Renal cortex interstitium (tissue), 11 donors: ENCODE measurements around the gene SPEM2. TPM values are rescaled to one million over a fixed set of nuclear protein-coding genes. Genes with fewer than 3 reads are reported as not detected.
"Not testable (repeated sequence)": the region's sequence is repeated elsewhere in the genome, so short reads cannot be mapped to it uniquely, and the experiment has no call there.

Experiments used
- DNase-seq, 11 donors: peaks; one replicate each; pipeline ENCODE4 v3.0.0-alpha.2; 2013; ENCODE audit warnings: low read depth in 9 of 11, low spot score in 4 of 11; ENCODE audit errors: extremely low read depth in 1 of 11
- polyA plus RNA-seq, 3 donors: library from polyadenylated mRNA; unstranded; fragments of 120-200 nt; gene quantifications; one replicate each; pipeline ENCODE4 v1.2.1, GENCODE V29; 2013; ENCODE audit not compliant: insufficient read length in 3 of 3

Gene SPEM2
- polyA plus RNA-seq, 3 donors, result not detected

DNA sequence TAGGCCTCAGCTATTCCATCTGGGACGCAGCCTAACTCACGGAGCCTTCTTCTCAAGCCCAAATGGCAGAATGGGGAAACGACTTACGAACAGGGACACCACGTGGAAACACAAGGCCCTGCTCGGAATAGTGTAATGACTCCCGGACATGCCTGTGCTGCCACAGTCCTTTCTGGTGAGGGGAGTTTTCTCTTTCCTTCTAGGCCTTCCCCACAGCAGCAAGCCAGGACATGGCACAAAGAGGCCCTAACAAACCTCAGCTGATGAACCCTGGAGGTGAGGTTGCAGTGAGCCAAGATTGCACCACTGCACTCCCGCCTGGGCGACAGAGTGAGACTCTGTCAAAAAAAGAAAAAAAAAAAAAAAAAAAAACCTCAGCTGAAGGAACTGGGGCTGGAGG lies 38.7 kb downstream of the SPEM2 start:
- no peak for DNase-seq

DNA sequence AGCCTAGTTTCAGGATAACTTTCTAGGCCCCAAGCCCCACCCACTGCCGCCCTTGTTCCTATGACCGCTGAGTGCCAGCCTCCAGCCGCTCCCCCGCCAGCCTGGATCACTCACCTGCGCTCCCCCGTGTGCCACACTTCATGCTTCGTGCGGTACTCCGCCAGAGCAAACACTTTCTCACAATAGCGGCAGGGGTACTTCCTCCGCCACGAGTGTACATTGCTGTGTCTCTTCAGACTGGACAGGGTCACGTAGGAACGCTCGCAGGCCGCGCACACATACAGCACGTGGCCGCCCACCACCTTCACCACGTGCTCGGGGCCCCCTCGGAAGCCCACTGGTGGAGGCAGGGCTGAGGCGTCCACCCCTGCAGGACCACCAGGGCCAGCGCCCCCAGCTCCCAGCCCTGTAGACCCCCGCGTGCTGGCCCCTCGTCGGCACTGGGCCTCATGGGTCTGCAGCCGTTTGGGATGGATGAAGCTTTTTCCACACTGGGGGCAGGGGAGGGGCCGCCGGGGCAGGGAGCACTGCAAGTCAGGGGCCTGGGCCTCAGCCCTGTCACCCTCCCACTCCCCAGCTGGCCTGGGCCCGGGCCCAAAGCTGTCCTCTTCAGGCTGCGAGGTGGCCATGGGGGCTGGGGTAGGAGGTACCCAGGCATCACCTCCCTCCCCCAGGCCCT lies 40.3 kb downstream of the SPEM2 start:
- peak in 1 of 11 donors; percentile 38 for DNase-seq

DNA sequence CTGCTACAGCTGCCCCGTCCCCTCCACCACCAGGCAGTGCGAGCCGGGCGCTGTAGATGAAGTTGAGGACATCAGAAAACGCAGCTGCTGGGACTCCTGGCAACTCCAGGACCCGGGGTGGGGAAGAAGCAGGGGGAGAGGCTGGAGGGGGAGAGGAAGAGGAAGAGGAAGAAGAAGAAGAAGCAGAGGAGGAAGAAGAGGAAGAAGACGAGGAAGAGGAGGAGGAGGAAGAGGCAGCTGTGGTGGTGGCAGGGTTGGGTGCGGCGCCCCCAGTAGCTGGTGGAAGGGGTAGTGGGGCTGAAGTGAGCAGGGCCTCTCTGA lies 40.9 kb downstream of the SPEM2 start:
- no peak for DNase-seq

DNA sequence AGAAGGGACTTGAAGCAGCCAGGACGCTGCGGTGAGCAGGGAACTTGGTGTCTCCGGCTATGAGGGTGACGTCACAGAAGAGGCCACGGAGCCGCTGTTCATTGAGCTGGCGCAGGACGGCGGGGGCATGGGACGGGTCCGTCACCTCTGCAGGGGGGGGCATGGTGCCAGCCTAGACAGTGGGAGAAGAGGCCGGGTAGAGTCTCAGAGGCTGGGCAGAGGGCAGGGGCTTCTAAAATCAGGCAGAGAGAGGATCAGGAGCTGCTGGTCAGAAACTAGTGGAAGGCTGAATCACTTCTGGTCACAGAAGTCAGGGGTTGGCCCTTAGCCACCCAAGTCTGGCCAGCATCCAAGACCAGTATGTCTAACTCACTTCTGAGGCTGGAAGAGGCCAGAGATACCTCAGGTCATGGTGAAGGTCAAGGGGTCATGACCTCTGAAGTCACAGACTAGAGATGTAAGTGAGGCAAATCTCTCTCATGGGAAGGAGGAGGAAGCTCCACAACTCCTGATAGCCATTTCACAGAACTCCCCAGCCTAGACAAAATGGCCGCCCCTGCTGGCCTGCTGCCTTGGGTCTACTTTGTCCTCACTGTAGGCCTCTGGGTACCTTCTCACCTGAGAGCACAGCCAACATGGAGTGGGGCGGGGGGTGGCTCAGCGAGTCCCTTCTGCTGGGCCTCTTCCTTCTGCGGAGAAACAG lies 41.4 kb downstream of the SPEM2 start:
- no peak for DNase-seq

DNA sequence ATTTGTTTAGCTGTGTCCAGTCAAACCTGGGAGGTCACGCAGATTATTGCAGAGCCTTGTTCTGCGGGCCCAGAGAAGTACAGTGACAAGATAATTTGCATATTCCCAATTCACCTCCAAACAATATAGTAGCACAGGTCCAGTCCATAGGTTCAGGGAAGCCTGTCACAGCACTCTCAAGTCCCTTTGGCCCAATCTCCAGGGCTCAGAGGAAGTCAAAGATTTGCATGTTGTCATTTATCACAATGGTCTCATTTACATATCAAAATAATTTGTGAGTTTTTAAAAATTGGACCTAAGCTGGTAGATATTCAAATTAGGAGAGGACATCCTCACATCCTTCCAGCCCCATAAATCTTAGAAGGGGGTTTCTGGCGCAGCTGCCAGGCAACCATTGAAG lies 42.1 kb downstream of the SPEM2 start:
- DNase-seq, result no peak

- DNase-seq, result no peak
Observed at GRCh38 chr17:7468290-7468689, 42.9 kb downstream of the SPEM2 start.

DNA sequence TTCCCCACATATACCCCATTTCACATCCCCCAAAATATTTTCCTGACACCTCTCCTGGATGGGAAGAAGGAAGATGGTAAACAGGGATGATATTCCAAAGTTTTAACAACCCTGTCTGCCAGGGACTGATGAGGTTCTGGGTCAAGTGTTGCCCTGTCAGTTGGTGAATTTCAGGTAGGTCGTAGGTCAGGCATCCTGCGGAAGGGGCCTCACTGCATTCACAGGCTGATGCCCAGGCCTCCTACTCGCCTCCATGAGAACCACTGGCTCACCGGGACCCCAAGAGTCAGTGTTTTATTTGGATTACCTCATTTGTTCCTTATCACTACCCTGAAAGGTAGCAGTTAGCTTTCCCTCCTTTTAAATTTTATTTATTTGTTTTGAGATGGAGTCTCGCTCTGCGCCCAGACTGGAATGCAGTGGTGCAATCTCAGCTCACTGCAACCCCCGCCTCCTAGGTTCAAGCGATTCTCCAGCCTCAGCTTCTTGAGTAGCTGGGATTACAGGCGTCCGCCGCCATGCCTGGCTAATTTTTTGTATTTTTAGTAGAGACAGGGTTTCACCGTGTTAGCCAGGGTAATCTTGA lies 43.5 kb downstream of the SPEM2 start:
- no peak for DNase-seq

- not testable (repeated sequence) for DNase-seq
Observed at GRCh38 chr17:7469843-7470242, 44.4 kb downstream of the SPEM2 start.

DNA sequence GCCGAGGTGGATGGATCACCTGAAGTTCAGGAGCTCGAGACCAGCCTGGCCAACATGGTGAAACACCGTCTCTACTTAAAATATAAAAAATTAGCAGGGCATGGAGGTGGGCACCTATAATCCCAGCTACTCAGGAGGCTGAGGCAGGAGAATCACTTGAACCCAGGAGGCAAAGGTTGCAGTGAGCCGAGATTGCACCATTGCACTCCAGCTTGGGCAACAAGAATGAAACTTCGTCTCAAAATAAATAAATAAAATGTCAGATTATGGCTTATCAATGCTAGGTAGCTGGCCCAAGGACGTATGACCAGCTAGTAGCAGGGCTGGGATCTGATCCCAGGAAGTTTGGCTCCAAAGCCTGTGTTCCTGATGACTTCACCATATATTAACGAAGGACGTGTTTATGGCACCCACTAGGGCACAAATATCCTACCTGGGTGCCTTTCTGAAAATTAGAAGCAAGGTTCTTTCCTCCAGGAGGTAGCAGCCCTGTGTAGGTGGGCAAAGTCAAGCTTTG lies 45.1 kb downstream of the SPEM2 start:
- DNase-seq, result not testable (repeated sequence)

DNA sequence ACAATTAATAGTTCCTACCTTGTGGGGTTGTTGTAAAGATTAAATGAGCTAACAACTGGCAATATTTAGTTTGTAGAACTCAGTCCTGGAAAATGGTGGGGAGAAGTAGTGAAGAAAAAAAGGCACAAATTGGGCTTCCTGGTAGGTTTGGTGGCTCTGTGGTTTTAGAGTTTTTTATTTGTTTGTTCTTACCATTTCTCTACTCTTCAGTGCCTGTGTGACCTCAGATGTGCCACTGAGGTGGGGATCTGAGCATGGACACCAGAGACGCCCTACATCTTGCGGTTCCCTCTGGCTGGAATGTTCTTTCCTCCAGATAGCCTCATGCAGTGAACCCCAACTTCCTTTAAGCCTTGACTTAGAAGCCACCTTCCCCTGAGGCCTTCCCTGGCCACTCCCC lies 46.3 kb downstream of the SPEM2 start:
- DNase-seq, result no peak

DNA sequence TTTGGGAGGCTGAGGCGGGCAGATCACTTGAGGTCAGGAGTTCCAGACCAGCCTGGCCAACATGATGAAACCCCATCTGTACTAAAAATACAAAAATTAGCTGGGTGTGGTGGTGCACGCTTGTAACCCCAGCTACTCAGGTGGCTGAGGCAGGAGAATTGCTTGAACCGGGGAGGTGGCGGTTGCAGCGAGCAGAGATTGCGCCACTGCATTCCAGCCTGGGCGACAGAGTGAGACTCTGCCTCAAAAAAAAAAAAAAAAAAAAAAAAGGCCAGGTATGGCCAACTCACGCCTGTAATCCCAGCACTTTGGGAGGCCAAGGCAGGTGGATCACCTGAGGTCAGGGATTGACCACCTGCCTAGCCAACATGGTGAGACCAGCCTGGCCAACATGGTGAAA lies 49.4 kb downstream of the SPEM2 start:
- not testable (repeated sequence) for DNase-seq

- no peak for DNase-seq
Observed at GRCh38 chr17:7475764-7476422, 50.5 kb downstream of the SPEM2 start.

DNA sequence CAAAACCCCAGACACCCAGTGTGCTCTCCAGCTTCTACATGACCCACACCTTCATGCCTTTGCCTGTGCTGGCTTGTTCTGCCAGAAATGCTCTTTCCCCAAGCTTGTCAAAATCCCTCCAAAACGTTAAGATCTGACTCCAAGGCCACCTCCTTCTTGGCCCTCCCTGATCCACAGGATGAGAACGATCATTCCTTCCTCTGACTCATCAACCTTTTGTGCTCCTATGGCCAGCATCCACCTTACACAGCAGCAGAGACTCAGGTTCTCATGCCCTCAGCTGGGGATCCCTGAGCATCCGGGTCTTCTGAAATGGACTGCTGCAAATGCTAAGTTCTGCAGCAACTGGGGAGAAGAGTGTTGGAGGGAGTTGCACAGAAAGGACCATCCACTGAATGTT lies 51.1 kb downstream of the SPEM2 start:
- DNase-seq, result no peak

DNA sequence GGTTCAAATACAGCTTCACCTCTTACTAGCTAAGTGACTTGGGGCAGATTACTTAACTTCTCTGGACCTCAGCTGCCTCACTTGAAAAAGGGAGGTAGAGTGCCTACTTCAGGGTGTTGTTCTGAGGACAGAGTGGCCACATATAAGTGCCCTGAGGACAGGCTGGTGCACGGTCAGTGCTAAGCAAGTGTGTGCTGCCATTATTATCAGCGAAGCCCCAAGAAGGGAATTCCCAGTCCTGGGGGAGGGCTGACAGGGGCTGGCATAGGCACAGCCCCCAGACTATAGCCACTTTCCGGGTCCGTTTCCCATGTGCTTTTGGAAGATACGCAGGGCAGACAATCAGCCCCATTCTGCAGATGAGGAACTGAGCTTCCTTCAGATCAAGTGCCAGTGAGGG lies 51.5 kb downstream of the SPEM2 start:
- DNase-seq, result no peak

Other genes starting within 250 kb of the SPEM2 start
- gene ASGR1, start 246.2 kb upstream of the SPEM2 start, polyA plus RNA-seq, result 10 to 100 TPM in 1 of 3 donors, 1 to 10 TPM in 2; 6.1 to 10.7 (median 7.2) TPM
- gene DLG4, start 205.8 kb upstream of the SPEM2 start, polyA plus RNA-seq, result 10 to 100 TPM; 28.3 to 47.7 (median 37.6) TPM
- gene ACADVL, start 205.7 kb upstream of the SPEM2 start, polyA plus RNA-seq, result 100 to 1,000 TPM; 438 to 579 (median 497) TPM
- 10 to 100 TPM; 49.8 to 66.7 (median 64.4) TPM for gene DVL2, start 191.1 kb upstream of the SPEM2 start, polyA plus RNA-seq
- 10 to 100 TPM; 51.3 to 65.8 (median 53.1) TPM for gene PHF23, start 186.2 kb upstream of the SPEM2 start, polyA plus RNA-seq
- gene GABARAP, start 183.2 kb upstream of the SPEM2 start, polyA plus RNA-seq, result 100 to 1,000 TPM; 435 to 476 (median 455) TPM
- gene CTDNEP1, start 173.9 kb upstream of the SPEM2 start, polyA plus RNA-seq, result 100 to 1,000 TPM; 151 to 152 (median 151) TPM
- 10 to 100 TPM; 51.6 to 63.0 (median 55.1) TPM for gene ELP5, start 173.4 kb upstream of the SPEM2 start, polyA plus RNA-seq
- 10 to 100 TPM; 41.1 to 74.2 (median 41.8) TPM for gene CLDN7, start 163.1 kb upstream of the SPEM2 start, polyA plus RNA-seq
- gene SLC2A4, start 143.9 kb upstream of the SPEM2 start, polyA plus RNA-seq, result 1 to 10 TPM; 1.8 to 2.7 (median 2.5) TPM
- gene YBX2, start 131.0 kb upstream of the SPEM2 start, polyA plus RNA-seq, result 1 to 10 TPM; 3.8 to 5.3 (median 5.2) TPM
- 100 to 1,000 TPM; 313 to 353 (median 324) TPM for gene EIF5A, start 118.0 kb upstream of the SPEM2 start, polyA plus RNA-seq
- gene GPS2, start 110.3 kb upstream of the SPEM2 start, polyA plus RNA-seq, result 100 to 1,000 TPM in 1 of 3 donors, 10 to 100 TPM in 2; 95.6 to 101 (median 97.4) TPM
- gene NEURL4, start 96.3 kb upstream of the SPEM2 start, polyA plus RNA-seq, result 10 to 100 TPM; 30.6 to 38.2 (median 36.1) TPM
- gene ACAP1, start 89.1 kb upstream of the SPEM2 start, polyA plus RNA-seq, result 10 to 100 TPM in 1 of 3 donors, 1 to 10 TPM in 2; 7.0 to 12.5 (median 7.6) TPM
- gene KCTD11, start 73.5 kb upstream of the SPEM2 start, polyA plus RNA-seq, result 10 to 100 TPM; 10.7 to 13.9 (median 12.0) TPM
- not detected for gene TMEM95, start 70.5 kb upstream of the SPEM2 start, polyA plus RNA-seq
- 1 to 10 TPM; 5.1 to 9.0 (median 6.0) TPM for gene TNK1, start 44.5 kb upstream of the SPEM2 start, polyA plus RNA-seq
- 10 to 100 TPM; 28.8 to 41.5 (median 41.4) TPM for gene PLSCR3, start 31.1 kb upstream of the SPEM2 start, polyA plus RNA-seq
- gene TMEM256, start 21.5 kb upstream of the SPEM2 start, polyA plus RNA-seq, result 10 to 100 TPM; 81.9 to 99.2 (median 87.3) TPM
- 10 to 100 TPM; 21.4 to 36.4 (median 29.0) TPM for gene NLGN2, start 17.8 kb upstream of the SPEM2 start, polyA plus RNA-seq
- under 1 TPM in 2 of 3 donors, not detected in 1; 0.10 to 0.22 TPM for gene SPEM1, start 5.3 kb upstream of the SPEM2 start, polyA plus RNA-seq
- not detected for gene SPEM3, start 3.2 kb downstream of the SPEM2 start, polyA plus RNA-seq
- 1 to 10 TPM; 3.4 to 5.2 (median 4.6) TPM for gene TMEM102, start 9.8 kb downstream of the SPEM2 start, polyA plus RNA-seq
- 10 to 100 TPM in 1 of 3 donors, 1 to 10 TPM in 2; 5.6 to 12.6 (median 8.0) TPM for gene FGF11, start 13.9 kb downstream of the SPEM2 start, polyA plus RNA-seq
- 10 to 100 TPM in 2 of 3 donors, 1 to 10 TPM in 1; 9.3 to 10.7 (median 10.4) TPM for gene CHRNB1, start 19.4 kb downstream of the SPEM2 start, polyA plus RNA-seq
- 10 to 100 TPM; 34.9 to 54.9 (median 40.9) TPM for gene ZBTB4, start 54.0 kb downstream of the SPEM2 start, polyA plus RNA-seq
- gene SLC35G6, start 55.8 kb downstream of the SPEM2 start, polyA plus RNA-seq, result under 1 TPM in 2 of 3 donors, not detected in 1; 0.26 TPM
- gene POLR2A, start 58.8 kb downstream of the SPEM2 start, polyA plus RNA-seq, result 100 to 1,000 TPM; 131 to 134 (median 134) TPM
- gene TNFSF12, start 123.4 kb downstream of the SPEM2 start, polyA plus RNA-seq, result 10 to 100 TPM; 19.0 to 26.6 (median 26.6) TPM
- 10 to 100 TPM; 10.4 to 17.2 (median 12.5) TPM for gene TNFSF13, start 133.1 kb downstream of the SPEM2 start, polyA plus RNA-seq
- 10 to 100 TPM; 61.6 to 86.9 (median 83.7) TPM for gene SENP3, start 136.3 kb downstream of the SPEM2 start, polyA plus RNA-seq
- 10 to 100 TPM; 56.7 to 63.5 (median 62.6) TPM for gene CD68, start 154.0 kb downstream of the SPEM2 start, polyA plus RNA-seq
- 100 to 1,000 TPM; 103 to 119 (median 114) TPM for gene MPDU1, start 158.2 kb downstream of the SPEM2 start, polyA plus RNA-seq
- 1 to 10 TPM; 2.9 to 4.4 (median 4.0) TPM for gene SOX15, start 164.5 kb downstream of the SPEM2 start, polyA plus RNA-seq
- gene FXR2, start 189.3 kb downstream of the SPEM2 start, polyA plus RNA-seq, result 10 to 100 TPM; 49.6 to 51.8 (median 51.3) TPM
- 100 to 1,000 TPM; 141 to 156 (median 145) TPM for gene SAT2, start 202.2 kb downstream of the SPEM2 start, polyA plus RNA-seq
- gene SHBG, start 204.5 kb downstream of the SPEM2 start, polyA plus RNA-seq, result 1 to 10 TPM; 3.4 to 4.7 (median 4.0) TPM
- gene ATP1B2, start 225.3 kb downstream of the SPEM2 start, polyA plus RNA-seq, result 10 to 100 TPM; 20.7 to 22.9 (median 21.0) TPM